Stimulated activated CD8-positive, alpha-beta memory T cell treated with anti-CD3 and anti-CD28 coated beads, Interleukin-7, amount 100 ng/mL, for 1 hour (primary cell): ENCODE results near the gene NDEL1.

ENCODE experiments used
- DNase-seq, 2 donors: peaks; one replicate each; pipeline ENCODE4 v3.0.0-alpha.2; 2020; ENCODE audit warnings: low read depth in 2 of 2

NDEL1 gene

DNA sequence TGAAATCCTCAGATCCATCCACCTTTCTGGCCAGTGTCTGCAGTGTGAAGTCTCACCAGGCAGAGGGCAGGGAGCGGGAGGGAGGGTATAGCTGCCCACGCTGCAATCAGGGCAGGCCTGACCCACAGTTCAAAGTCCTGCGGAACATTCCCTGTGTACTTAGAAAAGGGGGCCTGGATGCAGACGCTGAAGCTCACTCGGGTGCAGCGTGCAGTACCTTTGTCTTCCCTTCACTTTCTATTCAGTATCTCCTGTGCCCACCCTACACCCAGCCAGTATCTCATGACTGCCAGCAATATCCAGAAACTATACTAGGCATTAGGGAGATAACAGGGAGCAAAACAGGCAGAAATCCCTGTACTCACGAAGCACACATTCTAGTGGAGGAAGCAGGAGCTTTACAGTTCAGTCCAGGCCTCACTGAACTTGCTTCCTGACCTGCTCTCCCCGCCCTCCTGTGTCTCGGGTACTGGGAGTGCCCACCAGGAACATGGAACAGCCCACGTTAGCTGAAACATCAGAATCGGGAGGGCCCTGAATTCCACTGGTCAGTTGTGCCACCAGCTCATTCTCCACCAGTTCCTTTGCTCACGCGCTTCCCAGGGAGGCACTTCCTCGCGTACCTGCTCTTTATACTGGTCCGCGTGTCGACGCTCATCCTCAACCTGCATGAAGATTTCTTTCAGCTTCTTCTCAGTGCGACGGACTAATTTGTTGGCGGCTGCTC, 42.2 kb downstream of the NDEL1 start:
- DNase-seq: no peak

DNA sequence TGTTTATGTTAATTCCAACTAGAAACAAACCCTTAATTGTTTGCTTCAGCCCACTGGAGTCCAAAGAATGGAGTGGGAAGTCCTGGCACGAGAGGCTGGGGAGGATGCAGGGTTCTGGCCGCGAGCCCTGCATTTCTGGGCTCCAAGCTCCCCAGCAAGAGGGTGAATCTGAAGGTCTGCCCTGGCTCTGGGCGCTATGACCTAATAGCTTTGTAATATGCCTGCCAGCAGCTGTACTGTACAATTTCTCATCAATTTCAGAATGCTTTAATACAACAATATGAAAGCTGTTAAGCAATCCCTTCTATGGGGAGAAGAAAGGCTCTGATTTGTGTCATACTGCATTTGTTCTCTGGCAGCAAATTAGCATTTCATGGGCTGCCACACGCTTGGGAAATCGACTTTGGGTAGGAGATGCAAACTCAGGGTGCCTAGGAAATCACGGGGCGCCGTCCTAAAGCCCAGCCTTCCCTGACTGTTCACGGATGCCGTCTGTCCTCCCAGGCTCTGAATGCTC, 43.8 kb downstream of the NDEL1 start:
- DNase-seq: no peak

DNA sequence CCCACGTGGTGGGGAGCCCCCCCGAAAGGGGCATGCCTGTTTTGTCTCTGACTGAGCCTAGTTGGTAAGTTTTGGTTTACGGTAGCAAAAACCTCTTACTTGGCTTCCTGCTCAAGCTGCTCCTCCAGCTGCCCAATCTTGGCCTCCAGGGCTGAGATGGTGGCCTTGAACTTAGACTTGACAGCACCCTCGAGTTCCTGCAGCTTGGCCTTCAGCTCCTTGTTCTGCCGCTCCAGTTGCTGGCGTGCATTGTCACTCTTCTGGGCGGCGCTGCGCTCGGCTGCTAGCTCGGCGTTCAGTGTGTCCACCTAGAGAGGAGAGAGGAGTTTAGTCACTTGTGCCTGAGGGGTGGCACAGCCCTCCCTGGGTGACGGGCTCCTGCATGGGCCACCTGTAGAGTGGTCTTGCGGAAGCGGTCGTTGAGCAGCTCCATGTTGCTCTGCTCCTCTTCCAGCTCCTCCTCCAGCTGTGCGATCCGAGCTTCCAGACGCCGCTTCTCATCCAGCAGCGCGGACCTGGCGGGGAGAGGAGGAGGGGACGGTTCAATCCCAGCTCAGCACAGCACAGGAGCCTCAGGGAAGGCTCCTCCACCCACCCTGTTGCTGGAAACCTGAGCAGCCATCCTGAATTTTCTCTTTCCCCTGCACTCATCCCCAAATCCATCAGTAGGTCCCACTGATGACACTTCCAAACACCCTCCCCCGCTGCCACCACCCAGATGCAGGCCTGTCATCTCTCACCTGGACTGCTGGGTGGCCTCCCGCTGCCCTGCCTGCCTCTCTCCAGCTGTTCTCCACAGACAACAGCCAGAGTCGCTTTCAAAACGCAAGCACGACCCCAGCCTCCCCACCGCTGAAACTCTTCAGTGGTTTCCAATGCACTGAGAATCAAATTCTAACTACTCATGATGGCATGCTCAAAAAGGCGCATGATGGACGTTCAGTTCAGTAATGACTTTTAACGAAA, 44.6 kb downstream of the NDEL1 start:
- DNase-seq: no peak

DNA sequence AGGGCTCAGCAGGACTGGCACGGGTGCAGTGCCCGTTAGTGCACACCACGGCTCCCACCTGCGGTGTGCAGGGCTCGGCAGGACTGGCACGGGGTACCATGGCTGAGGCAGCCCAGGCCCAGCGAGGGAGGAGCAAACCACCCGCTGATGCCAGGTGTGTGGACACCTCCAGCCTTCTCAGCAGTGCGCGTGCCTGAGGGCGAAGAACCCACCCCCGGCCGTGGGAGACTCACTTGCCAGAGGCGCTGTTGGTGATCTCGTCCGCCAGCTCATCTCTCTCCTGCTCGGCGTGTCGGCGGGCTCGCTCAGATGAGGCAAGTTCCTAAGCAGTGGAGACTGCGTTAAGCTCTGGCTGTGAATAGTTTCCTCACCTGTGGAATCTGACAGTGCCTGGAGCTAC, 45.4 kb downstream of the NDEL1 start:
- DNase-seq: no peak

DNA sequence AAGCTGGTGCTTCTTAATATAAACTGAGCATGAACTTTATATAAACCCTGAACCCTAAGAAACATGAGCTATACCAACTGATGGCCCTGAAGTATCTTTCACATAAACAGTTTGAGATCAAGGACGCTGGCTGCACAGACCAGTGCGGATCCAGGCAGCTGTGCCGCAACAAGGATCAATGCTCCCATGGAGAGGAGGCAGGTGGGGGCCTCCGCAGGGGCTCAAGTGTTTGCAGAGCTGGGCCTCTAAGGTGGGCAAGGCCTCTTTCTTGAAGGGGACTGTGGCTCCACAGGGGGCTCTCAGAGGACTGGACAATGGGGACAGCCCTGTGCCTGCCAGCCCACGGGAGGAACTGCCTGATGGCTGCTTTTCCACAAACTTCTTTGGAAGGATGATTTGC, 46.0 kb downstream of the NDEL1 start:
- DNase-seq: no peak

DNA sequence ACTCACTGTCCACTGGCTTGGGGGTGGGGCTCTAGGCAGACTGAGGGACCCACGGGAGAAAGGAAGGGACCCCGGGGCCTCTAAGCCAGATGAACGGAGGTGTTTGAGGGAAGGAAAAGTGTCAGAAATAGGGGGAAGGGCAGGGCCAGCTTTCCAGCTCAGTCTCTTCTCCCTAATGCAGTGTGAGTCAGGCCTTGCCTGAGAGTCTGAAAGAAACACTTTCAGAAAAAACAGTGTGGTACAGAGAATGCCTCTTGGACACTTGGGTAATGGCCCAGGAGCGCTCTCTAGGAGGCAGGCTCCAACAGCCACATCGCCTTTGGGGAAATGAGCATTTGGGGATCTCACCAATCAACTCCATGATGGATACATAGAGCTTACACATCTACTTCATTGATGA, 46.9 kb downstream of the NDEL1 start:
- no peak for DNase-seq

DNA sequence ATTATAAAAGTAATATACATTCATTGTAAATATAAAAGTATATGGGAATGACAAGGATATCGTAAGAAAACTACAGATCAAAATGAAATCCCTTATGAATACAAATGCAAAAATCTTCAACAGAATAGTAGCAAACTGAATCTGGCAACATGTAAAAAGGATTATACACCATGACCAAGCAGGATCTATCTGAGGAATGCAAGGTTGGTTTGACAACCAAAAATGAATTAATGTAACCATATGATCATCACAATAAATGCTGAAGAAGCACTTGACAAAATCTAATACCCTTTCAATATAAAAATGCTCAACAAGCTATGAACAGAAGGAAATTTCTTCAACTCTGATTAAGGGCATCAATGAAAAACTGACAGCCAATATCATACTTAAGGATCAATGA, 48.8 kb downstream of the NDEL1 start:
- DNase-seq: no peak

DNA sequence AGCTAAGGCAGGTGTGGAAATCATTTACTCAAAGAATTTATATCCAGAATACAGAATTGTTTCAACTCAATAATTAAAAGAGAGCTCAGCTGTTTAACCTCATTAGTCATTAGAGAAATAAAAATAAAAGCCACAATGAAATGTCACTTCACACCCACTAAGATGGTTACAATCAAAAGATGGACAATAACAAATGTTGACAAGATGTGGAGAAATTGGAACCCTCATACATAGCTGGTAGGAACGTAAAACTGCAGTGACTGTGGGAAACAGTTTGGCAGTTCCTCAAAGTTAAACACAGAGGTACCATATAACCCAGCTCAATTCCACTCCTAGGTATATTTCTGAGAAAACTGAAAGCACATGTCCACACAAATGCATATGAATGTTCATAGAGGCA, 49.8 kb downstream of the NDEL1 start:
- no peak for DNase-seq

DNA sequence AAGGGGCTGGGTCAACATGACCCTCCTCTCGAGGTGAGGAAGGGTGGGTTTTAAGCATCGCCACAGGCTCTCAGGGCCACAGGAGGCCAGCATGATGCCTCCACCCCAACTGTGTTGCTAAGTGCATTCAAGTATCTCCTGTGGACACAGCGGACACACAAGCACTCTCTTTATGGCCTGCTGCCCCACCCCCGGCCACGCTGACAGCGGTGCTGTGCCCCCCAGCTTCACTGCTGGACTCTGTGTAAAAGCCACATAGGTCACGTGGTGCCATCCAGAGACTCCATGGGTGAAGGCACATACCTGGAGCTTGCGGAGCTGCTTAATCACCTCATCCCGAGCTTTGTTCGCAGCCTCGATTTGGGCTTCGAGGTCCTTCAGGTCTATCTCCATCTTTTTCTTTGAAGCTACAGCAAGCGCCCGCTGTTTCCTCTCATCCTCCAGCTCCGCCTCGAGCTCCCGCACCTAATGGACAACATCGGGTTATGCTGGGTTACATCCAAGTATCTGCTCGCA, 51.5 kb downstream of the NDEL1 start:
- DNase-seq: no peak

DNA sequence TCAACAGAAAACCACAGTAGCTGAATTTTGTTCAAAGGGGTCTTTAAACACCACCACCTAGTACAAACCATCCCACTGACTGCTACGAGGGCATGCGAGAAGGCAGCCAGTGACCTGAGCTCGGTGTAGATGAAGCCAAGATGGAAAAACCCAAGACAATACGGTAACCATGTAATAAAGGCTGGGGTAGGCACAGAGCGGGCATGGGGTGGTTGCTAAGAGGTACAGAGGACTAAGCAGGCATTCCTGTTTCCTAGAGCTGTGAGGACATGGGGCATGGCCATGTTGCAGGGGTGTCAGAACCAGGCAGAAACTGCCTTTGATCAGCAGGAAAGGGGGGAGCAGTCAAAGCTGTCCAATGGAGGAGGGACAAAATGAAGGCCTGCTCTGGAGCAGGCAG, 52.1 kb downstream of the NDEL1 start:
- DNase-seq: no peak

DNA sequence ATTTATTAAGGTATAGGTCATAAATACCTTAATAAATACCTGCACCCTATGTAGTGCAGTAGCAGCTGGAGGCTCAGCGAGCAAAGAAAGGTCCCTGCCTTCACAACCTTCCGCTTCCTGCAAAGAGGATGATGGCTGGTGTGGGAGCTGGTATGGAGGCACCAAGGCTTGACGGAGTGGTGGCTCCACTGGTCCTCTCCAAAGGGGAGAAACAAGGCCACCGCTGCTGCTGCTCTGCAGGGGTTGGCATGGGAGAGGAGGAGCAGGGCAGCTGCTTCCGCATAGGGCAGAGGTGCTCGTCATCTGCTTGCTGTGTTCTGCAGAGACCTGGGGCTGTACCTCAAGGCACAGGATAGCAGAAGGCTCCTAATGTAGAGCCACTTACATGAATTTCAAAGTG, 52.8 kb downstream of the NDEL1 start:
- DNase-seq: no peak

DNA sequence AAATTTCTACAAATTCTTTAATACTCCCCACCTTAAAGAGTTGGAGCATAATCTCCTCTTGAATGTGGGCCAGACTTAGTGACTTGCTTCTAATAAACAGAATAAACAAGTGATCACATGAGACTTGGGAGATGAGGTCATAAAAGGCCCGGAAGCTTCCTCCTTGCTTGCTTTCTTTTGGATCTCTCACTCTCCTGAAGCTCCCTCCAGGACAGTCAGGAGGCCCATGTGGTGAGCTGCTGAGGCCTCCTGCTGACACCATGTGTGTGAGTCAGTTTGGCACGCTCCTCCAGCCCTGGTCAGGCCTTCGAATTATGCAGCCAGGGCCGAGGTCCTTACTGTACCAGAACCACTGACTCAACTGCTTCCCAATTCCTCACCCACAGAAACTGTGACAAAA, 53.2 kb downstream of the NDEL1 start:
- no peak for DNase-seq

DNA sequence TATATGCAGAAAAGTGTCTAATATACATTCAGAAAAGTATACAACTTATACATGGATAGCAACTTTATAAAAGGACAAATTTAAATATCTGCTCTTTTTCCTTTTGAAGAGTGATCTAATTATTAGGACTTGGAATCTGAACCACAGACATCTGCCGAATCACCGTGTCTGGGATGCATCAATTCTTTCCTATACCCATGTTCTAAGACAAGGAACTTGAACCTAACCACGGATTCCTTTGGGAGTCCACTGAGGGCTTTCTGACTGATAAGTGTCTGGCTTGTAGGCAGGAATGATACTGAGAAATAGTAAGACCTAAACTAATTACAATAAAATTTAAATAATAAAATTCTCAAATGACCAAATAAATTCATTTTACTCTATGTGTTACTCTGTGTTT, 54.2 kb downstream of the NDEL1 start:
- DNase-seq: no peak

DNA sequence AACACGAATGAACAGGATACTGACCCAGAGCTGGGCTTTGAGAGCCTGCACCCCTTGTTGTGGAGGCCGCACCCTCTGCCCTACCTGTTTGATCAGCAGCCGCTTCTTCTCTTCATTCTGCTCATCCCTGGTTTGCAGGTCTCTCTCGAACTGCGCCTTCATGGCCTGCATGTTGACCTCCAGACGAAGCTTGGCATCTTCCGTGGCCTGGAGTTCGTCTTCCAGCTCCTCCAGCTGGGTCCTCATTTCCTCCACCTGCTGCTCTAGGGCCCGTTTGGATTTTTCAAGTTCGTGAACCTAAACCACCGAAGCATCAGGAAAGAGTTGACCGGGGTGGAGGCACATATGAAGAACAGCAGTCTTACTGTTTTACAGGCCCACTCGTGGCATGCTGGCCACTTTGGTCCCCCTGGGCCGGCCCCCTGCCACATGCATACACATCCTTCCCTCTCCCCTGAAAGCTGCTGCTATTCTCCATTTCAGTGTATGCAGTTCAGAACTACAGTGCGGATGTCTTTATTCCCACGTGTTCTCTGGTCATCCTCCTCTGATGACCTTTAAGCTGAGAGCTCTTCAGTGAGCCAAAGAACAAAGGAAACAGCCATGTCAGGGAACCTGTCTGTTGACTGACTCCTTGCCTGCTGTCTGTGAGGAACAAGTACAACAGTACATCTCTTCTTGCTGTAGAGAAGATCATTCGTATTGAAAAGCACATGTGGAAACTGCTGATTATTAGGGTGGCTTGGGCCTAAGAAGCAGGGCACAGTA, 54.8 kb downstream of the NDEL1 start:
- DNase-seq: no peak

DNA sequence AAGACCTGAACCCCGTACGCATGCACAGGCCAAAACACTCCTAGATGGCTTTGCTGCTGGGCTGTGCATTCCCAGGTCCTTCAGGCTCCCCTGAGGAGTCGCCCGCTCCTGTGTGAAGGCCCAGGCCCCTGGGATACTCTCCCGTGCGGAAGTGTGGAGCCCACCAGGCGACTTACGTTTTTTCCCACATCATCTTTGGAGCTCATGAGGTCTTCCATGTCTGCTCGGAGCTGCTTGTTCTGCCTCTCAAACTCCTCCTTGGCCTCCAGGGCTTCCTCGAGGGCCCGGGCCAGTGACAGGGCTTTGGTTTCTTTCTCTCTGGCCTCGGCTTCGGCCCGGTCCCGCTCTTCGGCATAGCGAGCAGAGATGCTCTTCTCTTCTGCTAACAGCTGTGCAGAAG, 56.4 kb downstream of the NDEL1 start:
- no peak for DNase-seq

DNA sequence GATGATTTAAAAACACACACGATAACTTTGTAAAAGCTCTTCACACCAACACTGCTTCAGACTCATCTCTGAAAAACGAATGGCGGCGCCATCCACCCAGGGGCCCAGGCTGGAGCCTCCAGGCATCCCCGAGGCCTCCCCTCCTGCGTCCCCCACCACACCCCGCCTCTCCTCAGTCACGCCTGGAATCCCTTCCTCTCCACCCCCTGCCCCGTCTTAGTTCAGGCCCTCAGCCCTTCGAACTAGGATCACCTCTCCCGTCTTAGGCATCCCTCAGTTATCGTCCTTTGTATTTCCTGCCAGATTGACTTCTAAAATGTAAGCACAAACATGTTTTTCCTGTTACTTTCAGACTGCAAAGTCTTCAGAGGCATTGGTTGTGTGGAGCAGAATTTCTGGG, 58.3 kb downstream of the NDEL1 start:
- no peak for DNase-seq

DNA sequence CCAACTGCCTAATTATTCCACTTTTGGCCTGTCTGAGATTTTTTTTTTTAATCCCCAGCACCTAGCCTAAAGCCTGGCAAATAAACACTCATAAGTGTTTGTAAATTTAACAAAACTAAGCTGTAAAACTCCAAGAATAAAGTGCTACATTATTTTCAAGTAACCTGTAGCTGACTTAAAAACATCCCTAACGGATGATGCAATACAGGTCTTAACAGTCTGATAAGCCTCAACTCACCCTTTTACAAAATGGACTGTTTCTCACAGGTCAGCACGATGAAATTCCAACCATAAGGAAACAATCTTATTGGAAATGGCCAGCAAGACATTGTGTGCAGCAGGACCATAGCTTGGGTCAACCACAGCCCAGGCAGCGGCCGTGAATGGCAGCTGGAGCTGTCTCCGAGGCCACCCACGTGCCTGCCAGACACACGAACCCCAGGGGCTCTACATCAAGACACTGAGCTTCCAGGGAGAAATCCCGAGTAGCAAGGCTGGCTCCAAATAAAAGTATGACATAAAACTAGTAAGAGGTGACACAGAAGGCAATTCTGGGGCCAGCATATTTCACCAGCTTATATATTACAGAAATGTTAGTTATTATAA, 58.9 kb downstream of the NDEL1 start:
- DNase-seq: no peak

DNA sequence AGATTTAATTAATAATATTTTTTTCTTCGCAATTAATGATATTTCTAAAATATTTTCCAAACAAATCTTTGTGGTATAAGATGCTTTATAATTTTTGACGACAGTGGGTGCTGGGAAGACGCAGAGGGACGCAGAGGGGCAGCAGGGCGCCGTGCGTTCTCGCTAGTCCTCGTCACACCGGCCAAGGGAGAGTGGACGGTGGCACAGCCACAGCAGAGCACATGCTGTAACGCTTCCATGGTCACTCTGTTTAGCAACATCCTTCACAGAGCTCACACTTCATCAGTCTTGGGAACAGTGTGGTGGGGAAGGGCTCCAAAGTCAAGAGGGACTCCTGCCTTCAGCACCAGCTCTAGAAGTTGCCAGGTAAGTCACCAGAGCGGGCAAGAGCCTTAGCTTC, 60.4 kb downstream of the NDEL1 start:
- no peak for DNase-seq

DNA sequence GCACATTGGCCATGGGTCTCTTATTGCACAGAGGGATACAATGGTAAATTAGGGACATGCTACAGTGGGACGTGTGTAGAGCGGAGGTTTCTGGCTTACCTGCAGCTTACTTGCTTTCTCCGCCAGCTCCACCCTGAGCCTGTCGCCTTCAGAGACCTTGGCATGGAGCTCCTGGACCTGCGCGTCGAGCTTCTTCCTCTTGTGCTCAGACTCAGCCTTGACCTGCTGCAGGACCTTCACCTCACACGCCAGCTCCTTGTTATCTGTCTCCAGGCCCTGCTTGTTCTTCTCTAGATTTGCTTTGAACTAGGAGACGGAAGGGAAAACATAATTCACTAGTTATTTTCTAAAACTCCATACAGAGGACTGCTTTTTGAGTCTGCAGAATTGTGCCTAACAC, 63.5 kb downstream of the NDEL1 start:
- no peak for DNase-seq

DNA sequence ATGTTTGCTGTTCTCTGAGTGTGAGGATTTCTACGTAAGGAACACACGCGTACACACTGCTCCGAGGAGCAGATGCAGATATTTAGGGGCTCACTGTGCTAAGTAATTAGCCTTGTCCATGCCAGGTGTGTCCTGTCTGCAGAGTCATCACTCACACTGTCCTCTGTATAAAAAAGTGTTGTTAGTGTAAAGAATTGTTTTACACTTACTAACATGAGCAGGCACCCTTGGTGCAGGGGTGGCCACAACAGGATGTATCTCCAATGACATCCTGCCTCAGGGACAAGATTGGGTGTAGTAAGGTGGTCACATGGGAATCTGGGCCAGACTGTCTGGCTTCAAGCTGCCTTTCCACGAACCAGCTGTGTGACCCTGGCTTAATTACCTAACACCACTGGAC, 63.9 kb downstream of the NDEL1 start:
- DNase-seq: no peak

DNA sequence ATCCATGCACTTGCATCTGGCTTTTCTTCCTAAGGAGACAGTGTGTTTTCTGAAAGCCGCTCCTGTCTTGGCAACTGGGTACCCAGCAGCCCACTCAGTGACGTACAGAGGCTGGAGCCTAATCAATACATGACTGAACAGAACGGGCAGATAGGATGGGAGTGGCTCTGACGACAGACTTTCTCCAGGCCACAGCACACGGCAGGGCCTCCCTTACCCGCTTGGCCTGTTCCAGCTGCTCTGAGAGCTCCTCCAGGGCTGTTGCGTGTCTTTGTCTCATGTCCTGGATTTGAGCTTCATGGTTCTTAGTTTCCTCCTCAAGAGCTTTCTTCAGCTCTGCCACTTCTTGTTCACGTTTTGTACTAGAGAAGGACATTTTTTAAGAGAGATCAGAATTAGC, 64.9 kb downstream of the NDEL1 start:
- DNase-seq: no peak

DNA sequence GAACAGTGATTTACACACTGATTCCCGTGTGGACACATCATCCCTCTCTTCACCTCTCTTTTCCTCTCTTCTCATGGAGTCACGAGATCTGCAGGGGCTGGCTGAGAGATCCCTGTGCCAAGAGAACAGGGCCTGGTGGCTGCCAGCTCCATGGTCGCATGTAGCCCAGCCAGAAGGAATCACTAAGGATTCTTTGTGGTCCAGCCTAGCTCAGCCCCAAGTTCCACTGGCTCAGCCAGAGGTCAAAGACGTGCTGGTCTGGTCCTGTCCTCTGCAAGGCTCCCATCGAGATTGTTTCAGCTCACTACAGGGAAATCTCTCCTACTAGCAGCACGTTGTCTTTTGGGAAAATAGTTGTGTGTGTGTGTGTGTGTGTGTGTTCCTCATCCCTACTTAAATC, 66.4 kb downstream of the NDEL1 start:
- DNase-seq: no peak
